IMR-90 (cell line): Measurements from ENCODE around the gene LRFN2. TPM values are rescaled to one million over a fixed set of nuclear protein-coding genes. Genes with fewer than 3 reads are reported as not detected.

Experiments used
- ATAC-seq: fragments of 200-7000 bp; cut with Tn5 transposase; 2 replicates; pipeline ENCODE4 v1.9.1; 2020; ENCODE audit warnings: low read depth, mild to moderate bottlenecking, moderate library complexity
- BruUV-seq: library from RNA; stranded (reverse); fragments of 400-500 nt; replicated peaks from 2 replicates; lab custom pipeline; 2021; lab: Mats Ljungman, UMichigan
- CTCF ChIA-PET: fragments of 300-600 bp; formaldehyde crosslinking; extraction: SDS; loops from one replicate; lab custom pipeline; 2021; ENCODE audit warnings: antibody characterized with exemption; lab: Yijun Ruan, JAX
- POLR2A ChIA-PET: fragments of 300-600 bp; sonication (Branson Sonifier 250); formaldehyde crosslinking; loops from one replicate; lab custom pipeline; 2022; ENCODE audit warnings: antibody characterized with exemption; ENCODE audit not compliant: unreplicated experiment; lab: Charles Lee
- DNase-seq: peaks from one replicate; pipeline ENCODE4 v3.0.0; 2013
- H2AFZ ChIP-seq: replicated peaks from 2 replicates; pipeline ENCODE3; 2013; ENCODE audit warnings: low read length, mild to moderate bottlenecking; ENCODE audit not compliant: poor library complexity
- H2AK5ac ChIP-seq: 2 replicates; pipeline ENCODE4 v1.6.1; 2013; ENCODE audit warnings: low read depth, low read length, inconsistent platforms
- H2AK9ac ChIP-seq: replicated peaks from 2 replicates; pipeline ENCODE3; 2013; ENCODE audit warnings: mild to moderate bottlenecking, low read depth, low read length, moderate library complexity; ENCODE audit not compliant: poor library complexity
- H2BK120ac ChIP-seq: 2 replicates; pipeline ENCODE4 v1.6.1; 2013; ENCODE audit warnings: low read depth, low read length, inconsistent platforms
- H2BK15ac ChIP-seq: 3 replicates; pipeline ENCODE4 v1.6.1; 2013; ENCODE audit warnings: low read depth, low read length, inconsistent platforms
- H2BK20ac ChIP-seq: 2 replicates; pipeline ENCODE4 v1.6.1; 2013; ENCODE audit warnings: low read depth, mild to moderate bottlenecking, inconsistent platforms, low read length, moderate library complexity
- H2BK5ac ChIP-seq: 2 replicates; pipeline ENCODE4 v1.6.1; 2013; ENCODE audit warnings: mild to moderate bottlenecking, low read depth, low read length, inconsistent platforms; ENCODE audit not compliant: poor library complexity, severe bottlenecking
- H3K14ac ChIP-seq: replicated peaks from 2 replicates; pipeline ENCODE4 v1.6.1; 2013; ENCODE audit warnings: low read depth, low read length, inconsistent platforms
- H3K18ac ChIP-seq: 2 replicates; pipeline ENCODE4 v1.6.1; 2013; ENCODE audit warnings: low read depth, low read length, control low read depth
- H3K23ac ChIP-seq: 2 replicates; pipeline ENCODE4 v1.6.1; 2013; ENCODE audit warnings: low read depth, low read length, inconsistent platforms
- H3K27ac ChIP-seq: 2 replicates; pipeline ENCODE4 v1.5.1; 2013; ENCODE audit warnings: mild to moderate bottlenecking, control low read depth, low read length; ENCODE audit not compliant: insufficient read depth
- H3K27me3 ChIP-seq: 2 replicates; pipeline ENCODE4 v1.6.1; 2013; ENCODE audit warnings: low read length; ENCODE audit not compliant: control insufficient read depth, insufficient read depth
- H3K36me3 ChIP-seq: 2 replicates; pipeline ENCODE4 v1.6.1; 2013; ENCODE audit warnings: low read length, mixed read lengths; ENCODE audit not compliant: control insufficient read depth, insufficient read depth
- H3K4ac ChIP-seq: 2 replicates; pipeline ENCODE4 v1.6.1; 2013; ENCODE audit warnings: low read depth, low read length, inconsistent platforms
- H3K4me1 ChIP-seq: 2 replicates; pipeline ENCODE4 v1.6.1; 2013; ENCODE audit warnings: low read length, mixed read lengths; ENCODE audit not compliant: control insufficient read depth, insufficient read depth
- H3K4me2 ChIP-seq: 2 replicates; pipeline ENCODE4 v1.6.1; 2013; ENCODE audit warnings: low read depth, mild to moderate bottlenecking, control low read depth, low read length, moderate library complexity
- H3K4me3 ChIP-seq: 2 replicates; pipeline ENCODE4 v1.5.1; 2013; ENCODE audit warnings: low read depth, mild to moderate bottlenecking, control low read depth, low read length, moderate library complexity; ENCODE audit not compliant: insufficient read depth
- H3K56ac ChIP-seq: 2 replicates; pipeline ENCODE4 v1.6.1; 2013; ENCODE audit warnings: low read length, inconsistent platforms; ENCODE audit not compliant: insufficient read depth; ENCODE audit errors: extremely low read depth
- H3K79me1 ChIP-seq, 2 experiments: 2 replicates each; pipeline ENCODE4 v1.6.1; 2013; ENCODE audit warnings: low read length in 2 of 2, inconsistent platforms in 1 of 2, low read depth in 1 of 2
- H3K9ac ChIP-seq: 2 replicates; pipeline ENCODE4 v1.6.1; 2013; ENCODE audit warnings: low read depth, low read length, control low read depth
- H3K9me1 ChIP-seq: 2 replicates; pipeline ENCODE4 v1.6.1; 2013; ENCODE audit warnings: low read length, inconsistent platforms; ENCODE audit not compliant: insufficient read depth
- H3K9me3 ChIP-seq: 2 replicates; pipeline ENCODE4 v1.6.1; 2013; ENCODE audit warnings: low read length; ENCODE audit not compliant: control insufficient read depth, insufficient read depth
- H4K20me1 ChIP-seq: 2 replicates; pipeline ENCODE4 v1.6.1; 2013; ENCODE audit warnings: low read length, inconsistent platforms; ENCODE audit not compliant: insufficient read depth
- H4K5ac ChIP-seq: 2 replicates; pipeline ENCODE4 v1.6.1; 2013; ENCODE audit warnings: mild to moderate bottlenecking, low read depth, low read length, control low read depth
- H4K8ac ChIP-seq, 2 experiments: 2 replicates each; pipeline ENCODE4 v1.6.1; 2013; ENCODE audit warnings: low read depth in 2 of 2, low read length in 2 of 2, control low read depth in 1 of 2, inconsistent platforms in 1 of 2
- H4K91ac ChIP-seq: 2 replicates; pipeline ENCODE4 v1.6.1; 2013; ENCODE audit warnings: low read depth, low read length, inconsistent platforms; ENCODE audit not compliant: insufficient read depth
- BHLHE40 ChIP-seq: fragments of 150-350 bp; IDR thresholded peaks from 2 replicates; pipeline ENCODE4 v1.6.1; 2016; ENCODE audit warnings: mild to moderate bottlenecking, low read depth, low read length
- CEBPB ChIP-seq: IDR thresholded peaks from 2 replicates; pipeline ENCODE4 v1.6.1; 2012; ENCODE audit warnings: low read depth, low read length, improper control_type of control experiment
- CHD1 ChIP-seq: IDR thresholded peaks from 2 replicates; pipeline ENCODE4 v1.6.1; 2012; ENCODE audit warnings: low read depth, low read length, improper control_type of control experiment
- CTCF ChIP-seq: conservative IDR thresholded peaks from 2 replicates; pipeline ENCODE4 v1.5.1; 2012; ENCODE audit warnings: mild to moderate bottlenecking, low read depth, low read length, improper control_type of control experiment
- FOS ChIP-seq: fragments of 150-350 bp; IDR thresholded peaks from 2 replicates; pipeline ENCODE4 v1.6.1; 2016; ENCODE audit warnings: low read depth, low read length
- MAFK ChIP-seq: IDR thresholded peaks from 2 replicates; pipeline ENCODE4 v1.6.1; 2012; ENCODE audit warnings: low read depth, low read length, improper control_type of control experiment
- MAZ ChIP-seq: IDR thresholded peaks from 2 replicates; pipeline ENCODE4 v1.6.1; 2012; ENCODE audit warnings: low read depth, mild to moderate bottlenecking, low read length, improper control_type of control experiment, moderate library complexity, borderline replicate concordance
- MXI1 ChIP-seq: IDR thresholded peaks from 2 replicates; pipeline ENCODE4 v1.6.1; 2012; ENCODE audit warnings: low read depth, mild to moderate bottlenecking, low read length, moderate library complexity, borderline replicate concordance
- NFE2L2 ChIP-seq: fragments of 150-350 bp; IDR thresholded peaks from 2 replicates; pipeline ENCODE4 v1.6.1; 2016; ENCODE audit warnings: low read depth, mild to moderate bottlenecking, low read length
- POLR2A ChIP-seq: IDR thresholded peaks from 2 replicates; pipeline ENCODE4 v1.6.1; 2012; ENCODE audit warnings: mild to moderate bottlenecking, low read depth, low read length
- RAD21 ChIP-seq: IDR thresholded peaks from 2 replicates; pipeline ENCODE4 v1.6.1; 2012; ENCODE audit warnings: low read length, improper control_type of control experiment
- RCOR1 ChIP-seq: IDR thresholded peaks from 2 replicates; pipeline ENCODE4 v1.6.1; 2012; ENCODE audit warnings: mild to moderate bottlenecking, low read length, improper control_type of control experiment; ENCODE audit not compliant: insufficient replicate concordance
- RFX5 ChIP-seq: IDR thresholded peaks from 2 replicates; pipeline ENCODE4 v1.8.0; 2012; ENCODE audit warnings: low read depth, mild to moderate bottlenecking, low read length, moderate library complexity
- SMC3 ChIP-seq: fragments of 150-350 bp; IDR thresholded peaks from 2 replicates; pipeline ENCODE4 v1.6.1; 2016; ENCODE audit warnings: low read depth, mild to moderate bottlenecking, antibody characterized with exemption, low read length, moderate library complexity
- WGBS, 2 experiments: methylation state at CpG; one replicate each; pipeline versions ENCODE4 v1.1.5 to v1.1.7; 2013; ENCODE audit warnings: missing lambda C conversion rate in 2 of 2; ENCODE audit not compliant: insufficient read length in 1 of 2; ENCODE audit errors: extremely low coverage in 2 of 2; 5-methylcytosine and 5-hydroxymethylcytosine counted together
- dilution Hi-C: fragments of 300-500 bp; cut with HindIII; formaldehyde crosslinking; loops from one replicate; pipeline ENCODE4 v1.14.3; 2018; ENCODE audit warnings: low sequenced_read_pairs; ENCODE audit not compliant: unreplicated experiment
- in situ Hi-C: fragments of 300-500 bp; cut with MboI; formaldehyde crosslinking; loops from 3 replicates; pipeline ENCODE4 v1.14.3; 2019; ENCODE audit warnings: low sequenced_read_pairs, inconsistent platforms, mixed read lengths
- intact Hi-C: fragments of 100-400 bp; cut with micrococcal nuclease; formaldehyde crosslinking; loops from 2 replicates; pipeline ENCODE4 v1.10.0; 2022
- polyA plus RNA-seq, 3 experiments: library from polyadenylated mRNA; depleted of rRNA; stranded (reverse); fragments of >200 nt; gene quantifications; 2 replicates each; pipeline ENCODE4 v1.2.3, GENCODE V29; 2012; ENCODE audit warnings: low replicate concordance in 1 of 3
- total RNA-seq: library from RNA; depleted of rRNA; stranded (reverse); fragments of >200 nt; gene quantifications from 2 replicates; pipeline ENCODE4 v1.2.3, GENCODE V29; 2012
- TF ChIP-seq, protein P1 (sequence below): fragments of 150-350 bp; IDR thresholded peaks from 2 replicates; pipeline ENCODE4 v1.6.1; 2017; ENCODE audit warnings: mild to moderate bottlenecking, antibody characterized with exemption, low read length, low read depth
- TF ChIP-seq, protein P2 (sequence below): fragments of 150-350 bp; IDR thresholded peaks from 2 replicates; pipeline ENCODE4 v1.6.1; 2016; ENCODE audit warnings: low read depth, mild to moderate bottlenecking, low read length, moderate library complexity, borderline replicate concordance

LRFN2 gene
- total and polyA plus RNA-seq, 2 of the 4 experiments (the other 2 are of a cell fraction) = not detected

DNA sequence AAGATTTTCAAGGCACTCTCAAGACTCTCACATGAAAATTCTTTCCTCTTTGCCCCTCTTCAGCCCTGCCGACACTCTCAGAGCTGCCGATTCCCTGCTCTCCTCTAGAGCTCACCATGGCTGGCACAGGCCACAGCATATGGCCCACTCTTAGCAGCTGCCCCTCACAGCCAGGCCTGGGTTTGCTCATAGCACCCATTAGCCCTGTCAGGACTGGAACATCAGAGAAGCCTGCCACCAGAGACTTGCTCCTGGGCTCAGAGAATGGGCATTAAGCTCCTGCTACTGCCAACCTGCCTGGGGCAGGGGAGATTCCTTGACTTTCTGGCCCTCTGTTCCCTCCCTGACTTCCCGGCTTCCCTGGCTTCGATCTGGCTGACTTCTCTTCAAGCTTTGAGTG is 96.7 kb downstream of the LRFN2 start:
- H2BK15ac ChIP-seq = no peak overlapping the region
- H2AFZ ChIP-seq = no peak overlapping the region
- no peak overlapping the region for H3K18ac ChIP-seq
- no peaks in the 10 kb centered on the region for H3K27me3 ChIP-seq
- no peak overlapping the region for H2AK9ac ChIP-seq
- no TSS peak for BruUV-seq
- TF ChIP-seq FOS (no peak), CHD1 (no peak), POLR2A (no peak), NFE2L2 (no peak), RCOR1 (no peak), SMC3 (no peak), RFX5 (no peak), MAZ (no peak), BHLHE40 (no peak), MXI1 (no peak), MAFK (no peak), RAD21 (no peak), CTCF (no peak), CEBPB (no peak)
- TF ChIP-seq, protein P1, sequence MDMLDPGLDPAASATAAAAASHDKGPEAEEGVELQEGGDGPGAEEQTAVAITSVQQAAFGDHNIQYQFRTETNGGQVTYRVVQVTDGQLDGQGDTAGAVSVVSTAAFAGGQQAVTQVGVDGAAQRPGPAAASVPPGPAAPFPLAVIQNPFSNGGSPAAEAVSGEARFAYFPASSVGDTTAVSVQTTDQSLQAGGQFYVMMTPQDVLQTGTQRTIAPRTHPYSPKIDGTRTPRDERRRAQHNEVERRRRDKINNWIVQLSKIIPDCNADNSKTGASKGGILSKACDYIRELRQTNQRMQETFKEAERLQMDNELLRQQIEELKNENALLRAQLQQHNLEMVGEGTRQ = no peak
- TF ChIP-seq, protein P2, sequence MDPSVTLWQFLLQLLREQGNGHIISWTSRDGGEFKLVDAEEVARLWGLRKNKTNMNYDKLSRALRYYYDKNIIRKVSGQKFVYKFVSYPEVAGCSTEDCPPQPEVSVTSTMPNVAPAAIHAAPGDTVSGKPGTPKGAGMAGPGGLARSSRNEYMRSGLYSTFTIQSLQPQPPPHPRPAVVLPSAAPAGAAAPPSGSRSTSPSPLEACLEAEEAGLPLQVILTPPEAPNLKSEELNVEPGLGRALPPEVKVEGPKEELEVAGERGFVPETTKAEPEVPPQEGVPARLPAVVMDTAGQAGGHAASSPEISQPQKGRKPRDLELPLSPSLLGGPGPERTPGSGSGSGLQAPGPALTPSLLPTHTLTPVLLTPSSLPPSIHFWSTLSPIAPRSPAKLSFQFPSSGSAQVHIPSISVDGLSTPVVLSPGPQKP = no peak
- no peak for ATAC-seq
- H4K20me1 ChIP-seq = no peaks in the 10 kb centered on the region
- H3K4ac ChIP-seq = no peak overlapping the region
- H4K8ac ChIP-seq = no peak overlapping the region
- H3K4me3 ChIP-seq = no peak overlapping the region
- no peak overlapping the region for H4K5ac ChIP-seq
- no peaks in the 10 kb centered on the region for H3K36me3 ChIP-seq
- no peak overlapping the region for H3K56ac ChIP-seq
- no peak overlapping the region for H3K9ac ChIP-seq
- dilution Hi-C loops (no loop called here), in situ Hi-C loops (no loop called here), intact Hi-C loops (no loop called here)
- H2BK120ac ChIP-seq = no peak overlapping the region
- H2BK20ac ChIP-seq = no peak overlapping the region
- H3K14ac ChIP-seq = no peak overlapping the region
- H3K23ac ChIP-seq = no peak overlapping the region
- WGBS, 2 experiments = 80% methylated on average over 2 of the region's 4 CpGs; no CpG with 5 or more reads in 1 of the 2 experiments
- no peak overlapping the region for H4K91ac ChIP-seq
- CTCF ChIA-PET = no interaction called here
- no peak overlapping the region for H3K4me2 ChIP-seq
- H2AK5ac ChIP-seq = no peak overlapping the region
- H3K9me1 ChIP-seq = no peaks in the 10 kb centered on the region
- H2BK5ac ChIP-seq = no peak overlapping the region
- H3K4me1 ChIP-seq = no peaks in the 10 kb centered on the region
- H3K9me3 ChIP-seq = no peaks in the 10 kb centered on the region
- POLR2A ChIA-PET = no interaction called here
- DNase-seq = no peak
- H3K27ac ChIP-seq = no peak overlapping the region
- no peaks in the 10 kb centered on the region for H3K79me1 ChIP-seq
